Endothelial cell of umbilical vein (primary cell): ENCODE results near the gene CDCP2. TPM values are rescaled to one million over a fixed set of nuclear protein-coding genes. Genes with fewer than 3 reads are reported as not detected.

Experiments
- BruUV-seq: library from RNA; stranded (reverse); fragments of 400-500 nt; replicated peaks from 2 replicates; lab custom pipeline; 2021; lab: Mats Ljungman, UMichigan
- CTCF ChIA-PET: fragments of 300-600, 350-600 bp; sonication (Branson Sonifier 250); formaldehyde crosslinking; loops from one replicate; lab custom pipeline; 2021; ENCODE audit warnings: antibody characterized with exemption, inconsistent platforms; lab: Charles Lee
- POLR2A ChIA-PET: fragments of 300-600, 350-600 bp; sonication (Branson Sonifier 250); formaldehyde crosslinking; loops from one replicate; lab custom pipeline; 2021; ENCODE audit warnings: antibody characterized with exemption, inconsistent platforms; lab: Charles Lee
- DNase-seq: peaks from one replicate; pipeline ENCODE4 v3.0.0-alpha.2; 2011; ENCODE audit warnings: low read depth, low spot score
- FAIRE-seq: peaks from 2 replicates; lab custom pipeline; 2011; peaks lifted over from hg19 to GRCh38; lab: Jason Lieb, UNC
- H2AFZ ChIP-seq: 2 replicates; pipeline ENCODE4 v1.6.0; 2012; ENCODE audit warnings: low read depth, low read length, control low read depth, inconsistent platforms
- H3K27ac ChIP-seq: 2 replicates; pipeline ENCODE4 v1.5.1; 2011; ENCODE audit warnings: low read depth, mild to moderate bottlenecking, control low read depth, low read length, moderate library complexity; ENCODE audit not compliant: insufficient read depth
- H3K27me3 ChIP-seq, 2 experiments: 2 replicates each; pipeline versions ENCODE4 v1.6.0 to v1.6.1; 2011; ENCODE audit warnings: low read length in 2 of 2, mixed read lengths in 1 of 2; ENCODE audit not compliant: control insufficient read depth in 2 of 2, insufficient read depth in 2 of 2
- H3K36me3 ChIP-seq, 2 experiments: 2 replicates in 1 of 2; 3 replicates in 1 of 2; pipeline ENCODE4 v1.5.1; 2011; ENCODE audit warnings: low read length in 2 of 2, mild to moderate bottlenecking in 1 of 2, moderate library complexity in 1 of 2; ENCODE audit not compliant: control insufficient read depth in 2 of 2, insufficient read depth in 2 of 2; ENCODE audit errors: extremely low read depth in 1 of 2
- H3K4me1 ChIP-seq: 3 replicates; pipeline ENCODE4 v1.5.1; 2011; ENCODE audit warnings: mild to moderate bottlenecking, low read length; ENCODE audit not compliant: control insufficient read depth, insufficient read depth; ENCODE audit errors: extremely low read depth
- H3K4me2 ChIP-seq: 2 replicates; pipeline ENCODE4 v1.6.1; 2011; ENCODE audit warnings: low read length, control low read depth, mixed read lengths; ENCODE audit not compliant: insufficient read depth
- H3K4me3 ChIP-seq, 3 experiments: fragments of 200-600 bp in 1 of 3; sonication (generic), shearing (Covaris generic) in 1 of 3; replicated peaks in 1 of 3; 2 replicates each; pipeline ENCODE4 v1.5.1; 2011 to 2016; ENCODE audit warnings: control low read depth in 3 of 3, low read length in 3 of 3, mild to moderate bottlenecking in 2 of 3, inconsistent platforms in 1 of 3, low read depth in 1 of 3, moderate library complexity in 1 of 3; ENCODE audit not compliant: insufficient read depth in 1 of 3
- H3K79me2 ChIP-seq: 2 replicates; pipeline ENCODE4 v1.6.0; 2012; ENCODE audit warnings: low read length, inconsistent platforms; ENCODE audit not compliant: control insufficient read depth, insufficient read depth
- H3K9ac ChIP-seq: replicated peaks from 2 replicates; pipeline ENCODE3; 2011; ENCODE audit warnings: low read length, control low read depth; ENCODE audit not compliant: insufficient read depth; ENCODE audit errors: extremely low read depth
- H3K9me1 ChIP-seq: replicated peaks from 3 replicates; pipeline ENCODE4 v1.6.0; 2011; ENCODE audit warnings: mild to moderate bottlenecking, low read length; ENCODE audit not compliant: control insufficient read depth, insufficient read depth; ENCODE audit errors: extremely low read depth
- H3K9me3 ChIP-seq: replicated peaks from 2 replicates; pipeline ENCODE4 v1.5.1; 2012; ENCODE audit warnings: low read length, inconsistent platforms; ENCODE audit not compliant: control insufficient read depth, insufficient read depth
- H4K20me1 ChIP-seq: replicated peaks from 2 replicates; pipeline ENCODE3; 2011; ENCODE audit warnings: mild to moderate bottlenecking, low read length; ENCODE audit not compliant: control insufficient read depth, insufficient read depth; ENCODE audit errors: extremely low read depth
- EZH2 ChIP-seq: IDR thresholded peaks from 2 replicates; pipeline ENCODE4 v1.6.1; 2012; ENCODE audit warnings: borderline replicate concordance, low read depth, mild to moderate bottlenecking, moderate library complexity, low read length, inconsistent platforms; ENCODE audit not compliant: severe bottlenecking
- FOS ChIP-seq: IDR thresholded peaks from 2 replicates; pipeline ENCODE4 v1.6.1; 2011; ENCODE audit warnings: mild to moderate bottlenecking, low read length, moderate library complexity, borderline replicate concordance; ENCODE audit not compliant: insufficient read depth
- GATA2 ChIP-seq: IDR thresholded peaks from 2 replicates; pipeline ENCODE4 v1.7.0; 2011; ENCODE audit warnings: low read depth, mild to moderate bottlenecking, moderate library complexity, mixed read lengths, low read length; ENCODE audit not compliant: insufficient read length, insufficient read depth
- JUN ChIP-seq: IDR thresholded peaks from 2 replicates; pipeline ENCODE4 v1.6.1; 2011; ENCODE audit warnings: borderline replicate concordance, low read depth; ENCODE audit not compliant: insufficient read length, insufficient read depth
- POLR2A ChIP-seq: IDR thresholded peaks from 2 replicates; pipeline ENCODE4 v1.6.1; 2012; ENCODE audit warnings: low read depth, mild to moderate bottlenecking, control low read depth, low read length
- POLR2AphosphoS5 ChIP-seq: IDR thresholded peaks from 2 replicates; pipeline ENCODE4 v1.6.1; 2012; ENCODE audit warnings: low read depth, mild to moderate bottlenecking, control low read depth, low read length, moderate library complexity; ENCODE audit not compliant: insufficient read depth
- dilution Hi-C: fragments of 300-500 bp; cut with MboI; formaldehyde crosslinking; loops from one replicate; pipeline ENCODE4 v1.15.0; 2019; ENCODE audit warnings: low sequenced_read_pairs; ENCODE audit not compliant: extremely low pct_ligation_motif_present
- intact Hi-C: fragments of 100-400 bp; cut with micrococcal nuclease; formaldehyde crosslinking; loops from one replicate; pipeline ENCODE4 v1.10.0; 2022
- polyA plus RNA-seq, 4 experiments: library from polyadenylated mRNA; depleted of rRNA in 3 of 4; stranded (reverse) in 3 of 4; unstranded in 1 of 4; fragments of >200 nt; gene quantifications; 2 replicates each; pipeline versions ENCODE4 v1.2.1 to v1.2.3, GENCODE V29; 2011 to 2012; ENCODE audit warnings: missing spikeins in 1 of 4
- total RNA-seq: library from RNA; stranded (reverse); gene quantifications from 2 replicates; pipeline ENCODE4 v1.2.3, GENCODE V29; 2021
- TF ChIP-seq, protein P1 (sequence below), 2 donors: IDR thresholded peaks; 1 replicate in 1 of 2; 2 replicates in 1 of 2; pipeline ENCODE4 v1.5.1; 2011; ENCODE audit warnings: low read length in 2 of 2, mild to moderate bottlenecking in 2 of 2, moderate library complexity in 2 of 2, control low read depth in 1 of 2, inconsistent platforms in 1 of 2, low read depth in 1 of 2; ENCODE audit not compliant: insufficient read depth in 1 of 2; ENCODE audit errors: extremely low read depth in 1 of 2
- TF ChIP-seq, protein P2 (sequence below): IDR thresholded peaks from 2 replicates; pipeline ENCODE4 v1.6.1; 2011; ENCODE audit not compliant: insufficient read depth, insufficient read length

The CDCP2 gene
- total and polyA plus RNA-seq, 2 donors (not counting 3 experiments of a cell fraction or from before 2014, with no cell fraction given), result 0.10 TPM; not detected in 1

DNA sequence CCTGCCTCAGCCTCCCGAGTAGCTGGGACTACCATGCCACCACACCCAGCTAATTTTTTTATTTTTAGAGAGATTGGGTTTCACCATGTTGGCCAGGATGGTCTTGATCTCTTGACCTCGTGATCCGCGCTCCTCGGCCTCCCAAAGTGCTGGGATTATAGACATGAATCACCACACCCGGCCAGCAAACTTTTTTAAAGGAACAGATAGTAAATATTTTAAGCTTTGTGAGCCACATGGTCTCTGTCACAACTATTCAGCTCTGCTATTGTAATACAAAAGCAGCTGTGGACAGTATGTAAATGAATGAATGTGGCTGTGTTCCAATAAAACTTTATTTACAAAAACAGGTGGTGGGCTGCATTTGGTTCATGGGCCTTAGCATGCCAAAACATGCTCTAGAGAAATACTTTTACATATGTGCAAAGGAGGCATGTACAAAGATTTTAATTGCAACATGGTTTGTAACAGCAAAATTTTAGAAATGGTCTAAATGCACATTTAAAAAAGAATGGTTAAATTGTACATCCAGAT is 47.0 kb downstream of the CDCP2 start:
- Histone ChIP-seq H2AFZ (no peak overlapping the region), H3K27me3 (no peaks in the 10 kb centered on the region), H3K9me3 (no peaks in the 10 kb centered on the region), H3K9me1 (no peaks in the 10 kb centered on the region), H3K4me3 (no peak overlapping the region), H3K9ac (no peak overlapping the region), H3K4me2 (no peak overlapping the region), H3K36me3 (no peaks in the 10 kb centered on the region), H3K4me1 (no peaks in the 10 kb centered on the region), H4K20me1 (no peaks in the 10 kb centered on the region), H3K27ac (no peak overlapping the region), H3K79me2 (no peaks in the 10 kb centered on the region)
- DNase-seq (no peak), FAIRE-seq (no peak)
- no peak for TF ChIP-seq POLR2A
- TF ChIP-seq JUN, result no peak
- TF ChIP-seq, protein P1, sequence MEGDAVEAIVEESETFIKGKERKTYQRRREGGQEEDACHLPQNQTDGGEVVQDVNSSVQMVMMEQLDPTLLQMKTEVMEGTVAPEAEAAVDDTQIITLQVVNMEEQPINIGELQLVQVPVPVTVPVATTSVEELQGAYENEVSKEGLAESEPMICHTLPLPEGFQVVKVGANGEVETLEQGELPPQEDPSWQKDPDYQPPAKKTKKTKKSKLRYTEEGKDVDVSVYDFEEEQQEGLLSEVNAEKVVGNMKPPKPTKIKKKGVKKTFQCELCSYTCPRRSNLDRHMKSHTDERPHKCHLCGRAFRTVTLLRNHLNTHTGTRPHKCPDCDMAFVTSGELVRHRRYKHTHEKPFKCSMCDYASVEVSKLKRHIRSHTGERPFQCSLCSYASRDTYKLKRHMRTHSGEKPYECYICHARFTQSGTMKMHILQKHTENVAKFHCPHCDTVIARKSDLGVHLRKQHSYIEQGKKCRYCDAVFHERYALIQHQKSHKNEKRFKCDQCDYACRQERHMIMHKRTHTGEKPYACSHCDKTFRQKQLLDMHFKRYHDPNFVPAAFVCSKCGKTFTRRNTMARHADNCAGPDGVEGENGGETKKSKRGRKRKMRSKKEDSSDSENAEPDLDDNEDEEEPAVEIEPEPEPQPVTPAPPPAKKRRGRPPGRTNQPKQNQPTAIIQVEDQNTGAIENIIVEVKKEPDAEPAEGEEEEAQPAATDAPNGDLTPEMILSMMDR (IDR thresholded peaks at IDR 0.05; ENCODE audit: extremely low read depth in 1 of 2, insufficient read depth in 1 of 2, low read depth in 1 of 2, low read length in 2 of 2), result no peak
- TF ChIP-seq, protein P2, sequence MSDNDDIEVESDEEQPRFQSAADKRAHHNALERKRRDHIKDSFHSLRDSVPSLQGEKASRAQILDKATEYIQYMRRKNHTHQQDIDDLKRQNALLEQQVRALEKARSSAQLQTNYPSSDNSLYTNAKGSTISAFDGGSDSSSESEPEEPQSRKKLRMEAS, result no peak
- POLR2A ChIA-PET, result no interaction called here
- dilution Hi-C loops, result no loop called here
- BruUV-seq, result no TSS peak
- CTCF ChIA-PET, result interaction anchor here (1.0 to 1.4 kb wide), 3 partner anchors 16 to 31 kb away, joined by 3 to 5 read pairs (median 3); no protein-coding TSS in a partner anchor
- intact Hi-C loops, result no loop called here

DNA sequence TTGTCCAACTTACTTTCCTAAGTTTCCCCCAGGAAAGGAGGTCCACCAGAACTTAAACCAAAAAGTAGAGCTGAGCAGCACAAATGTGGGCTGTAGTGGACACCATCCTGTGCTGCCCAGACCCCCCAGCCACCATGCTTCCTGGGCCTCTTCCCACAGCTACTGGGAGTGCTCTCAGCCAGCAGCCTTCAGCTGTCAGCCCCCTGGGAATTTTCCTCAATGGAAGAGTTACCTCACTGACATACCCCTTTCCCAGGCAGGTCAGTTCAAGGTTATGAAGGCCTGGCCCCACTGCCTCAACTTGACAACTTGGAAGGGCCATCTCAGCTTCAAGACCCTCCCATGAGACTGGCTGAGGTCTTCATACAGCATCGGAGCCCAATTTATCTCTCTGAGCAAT is 47.7 kb downstream of the CDCP2 start:
- H3K4me2 ChIP-seq, result no peak overlapping the region
- no peaks in the 10 kb centered on the region for H3K79me2 ChIP-seq
- H2AFZ ChIP-seq, result no peak overlapping the region
- intact Hi-C loops (no loop called here), dilution Hi-C loops (no loop called here)
- H3K27me3 ChIP-seq, result no peaks in the 10 kb centered on the region
- BruUV-seq, result no TSS peak
- ChIA-PET CTCF (interaction anchor here (1.0 to 1.4 kb wide), 3 partner anchors 16 to 32 kb away, joined by 3 to 5 read pairs (median 3); no protein-coding TSS in a partner anchor), POLR2A (no interaction called here)
- no peak overlapping the region for H3K4me3 ChIP-seq
- TF ChIP-seq, protein P2, result no peak
- no peak for TF ChIP-seq JUN
- no peak for TF ChIP-seq GATA2
- TF ChIP-seq EZH2, result no peak
- TF ChIP-seq POLR2A, result no peak
- no peak for TF ChIP-seq POLR2AphosphoS5
- no peak for TF ChIP-seq FOS
- FAIRE-seq (no peak), DNase-seq (no peak)
- no peaks in the 10 kb centered on the region for H3K36me3 ChIP-seq
- no peaks in the 10 kb centered on the region for H3K4me1 ChIP-seq
- H3K27ac ChIP-seq, result no peak overlapping the region
- no peak overlapping the region for H3K9ac ChIP-seq
- no peaks in the 10 kb centered on the region for H3K9me3 ChIP-seq
- H3K9me1 ChIP-seq, result no peaks in the 10 kb centered on the region
- H4K20me1 ChIP-seq, result no peaks in the 10 kb centered on the region
